Mucosa of descending colon (tissue), 3 donors: ENCODE data around the gene HBZ. TPM values are rescaled to one million over a fixed set of nuclear protein-coding genes. Genes with fewer than 3 reads are reported as not detected.

ENCODE experiments used
- ATAC-seq: fragments of 200-7000 bp; cut with Tn5 transposase; one replicate; pipeline ENCODE4 v1.9.1; 2020; ENCODE audit warnings: mild to moderate bottlenecking, moderate library complexity
- DNase-seq, 3 donors: peaks; one replicate each; pipeline ENCODE4 v3.0.0-alpha.2; 2020
- H3K36me3 ChIP-seq: fragments of 200-600 bp; one replicate; pipeline ENCODE4 v1.8.0; 2021; ENCODE audit warnings: low read depth, mild to moderate bottlenecking
- H3K4me1 ChIP-seq: fragments of 200-600 bp; one replicate; pipeline ENCODE4 v1.8.0; 2021; ENCODE audit warnings: low read depth, mild to moderate bottlenecking
- H3K4me3 ChIP-seq: fragments of 200-600 bp; one replicate; pipeline ENCODE4 v1.8.0; 2021; ENCODE audit warnings: mild to moderate bottlenecking
- H3K9me3 ChIP-seq: fragments of 200-600 bp; one replicate; pipeline ENCODE4 v1.8.0; 2021; ENCODE audit warnings: mild to moderate bottlenecking
- intact Hi-C, 2 donors: fragments of 100-400 bp; cut with DNase I in 1 of 2; cut with micrococcal nuclease in 1 of 2; formaldehyde crosslinking; loops; one replicate each; pipeline versions ENCODE4 v1.11.0 to v1.11.1; 2022; cut with DNase I, micrococcal nuclease
- total RNA-seq, 3 donors: library from RNA; stranded (reverse); fragmentation: NEBNext Ultra II Directional in 2 of 3; extraction: Animal tissue kit (Norgen Biotek cat#: 25700) in 2 of 3; gene quantifications; one replicate each; pipeline versions ENCODE4 v1.2.1 to v1.2.4, GENCODE V29; 2021 to 2023
- TF ChIP-seq, protein P1 (sequence below): fragments of 200-600 bp; IDR thresholded peaks from one replicate; pipeline ENCODE4 v1.8.0; 2022; ENCODE audit warnings: antibody characterized with exemption, mild to moderate bottlenecking
- donor health status: DM: no; HTN: no; CAD: no; lungs with moderate emphysema.
- donor health status: DM: no; HTN: no; CAD: no.
- donor health status: DM: no; HTN: yes; CAD: no.

HBZ gene
- total RNA-seq, 3 donors from 2014 or later = 0.41 TPM; not detected in 2

DNA sequence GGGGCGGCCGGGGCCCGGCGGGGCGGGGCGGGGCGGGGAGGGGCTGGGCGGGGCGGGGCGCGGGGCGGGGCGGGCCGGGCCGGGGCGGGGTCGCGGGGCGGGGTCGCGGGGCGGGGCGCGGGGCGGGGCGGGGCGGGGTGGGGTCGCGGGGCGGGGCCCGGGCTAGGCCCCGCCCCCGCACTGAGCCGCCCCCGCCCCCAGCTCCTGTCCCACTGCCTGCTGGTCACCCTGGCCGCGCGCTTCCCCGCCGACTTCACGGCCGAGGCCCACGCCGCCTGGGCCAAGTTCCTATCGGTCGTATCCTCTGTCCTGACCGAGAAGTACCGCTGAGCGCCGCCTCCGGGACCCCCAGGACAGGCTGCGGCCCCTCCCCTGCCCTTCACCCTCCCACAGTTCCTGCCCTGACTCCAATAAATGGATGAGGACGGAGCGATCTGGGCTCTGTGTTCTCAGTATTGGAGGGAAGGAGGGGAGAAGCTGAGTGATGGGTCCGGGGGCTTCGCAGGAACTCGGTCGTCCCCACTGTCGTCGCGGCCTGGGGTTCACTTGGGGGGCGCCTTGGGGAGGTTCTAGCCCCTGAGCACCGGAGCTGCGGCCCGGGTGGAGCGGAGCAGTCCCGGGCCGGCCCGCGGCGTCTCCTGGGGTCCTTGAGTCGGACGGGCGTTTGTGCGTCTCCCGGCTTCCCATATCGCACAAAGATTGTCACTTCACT, 12.5 kb downstream of the HBZ start:
- Histone ChIP-seq H3K36me3 (no peaks in the 10 kb centered on the region), H3K4me1 (peaks cover 7% of the 10 kb centered on the region), H3K4me3 (no peak overlapping the region), H3K9me3 (no peaks in the 10 kb centered on the region)
- DNase-seq (no peak), ATAC-seq (no peak)
- intact Hi-C loops = no loop called here
- TF ChIP-seq, protein P1, sequence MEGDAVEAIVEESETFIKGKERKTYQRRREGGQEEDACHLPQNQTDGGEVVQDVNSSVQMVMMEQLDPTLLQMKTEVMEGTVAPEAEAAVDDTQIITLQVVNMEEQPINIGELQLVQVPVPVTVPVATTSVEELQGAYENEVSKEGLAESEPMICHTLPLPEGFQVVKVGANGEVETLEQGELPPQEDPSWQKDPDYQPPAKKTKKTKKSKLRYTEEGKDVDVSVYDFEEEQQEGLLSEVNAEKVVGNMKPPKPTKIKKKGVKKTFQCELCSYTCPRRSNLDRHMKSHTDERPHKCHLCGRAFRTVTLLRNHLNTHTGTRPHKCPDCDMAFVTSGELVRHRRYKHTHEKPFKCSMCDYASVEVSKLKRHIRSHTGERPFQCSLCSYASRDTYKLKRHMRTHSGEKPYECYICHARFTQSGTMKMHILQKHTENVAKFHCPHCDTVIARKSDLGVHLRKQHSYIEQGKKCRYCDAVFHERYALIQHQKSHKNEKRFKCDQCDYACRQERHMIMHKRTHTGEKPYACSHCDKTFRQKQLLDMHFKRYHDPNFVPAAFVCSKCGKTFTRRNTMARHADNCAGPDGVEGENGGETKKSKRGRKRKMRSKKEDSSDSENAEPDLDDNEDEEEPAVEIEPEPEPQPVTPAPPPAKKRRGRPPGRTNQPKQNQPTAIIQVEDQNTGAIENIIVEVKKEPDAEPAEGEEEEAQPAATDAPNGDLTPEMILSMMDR = no peak

DNA sequence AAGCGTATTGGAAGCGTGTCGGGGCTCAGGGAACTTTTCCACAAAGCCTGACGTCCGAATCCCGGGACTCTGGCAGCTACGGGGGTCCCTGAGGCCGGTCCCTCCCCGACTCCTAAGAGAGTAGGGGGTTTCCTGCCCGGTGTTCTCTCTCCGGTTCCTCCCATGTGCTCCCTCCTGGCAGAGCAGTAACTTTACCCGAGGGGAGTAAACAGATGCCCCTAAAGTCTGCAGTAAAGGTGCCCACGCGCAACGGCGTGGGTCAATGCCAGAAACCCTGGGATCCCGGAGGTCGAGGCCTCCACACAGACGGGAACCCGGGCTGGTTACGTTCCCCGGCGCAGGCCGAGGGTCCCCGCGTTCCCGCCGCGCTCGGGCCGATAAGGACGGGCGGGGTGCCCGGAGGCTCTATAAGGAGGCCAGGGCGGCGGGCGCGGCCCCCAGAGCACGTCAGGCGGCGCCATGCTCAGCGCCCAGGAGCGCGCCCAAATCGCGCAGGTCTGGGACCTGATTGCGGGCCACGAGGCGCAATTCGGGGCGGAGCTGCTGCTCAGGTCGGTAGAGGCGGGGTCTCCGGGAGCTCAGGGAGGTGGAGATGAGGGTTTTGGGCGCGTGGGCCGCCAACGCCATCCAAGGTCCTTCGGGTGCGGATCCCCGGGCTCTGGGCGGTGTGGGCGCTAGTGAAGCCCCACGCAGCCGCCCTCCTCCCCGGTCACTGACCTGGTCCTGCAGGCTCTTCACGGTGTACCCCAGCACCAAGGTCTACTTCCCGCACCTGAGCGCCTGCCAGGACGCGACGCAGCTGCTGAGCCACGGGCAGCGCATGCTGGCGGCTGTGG, 13.3 kb downstream of the HBZ start, which contains the start of gene HBM:
Gene HBM, plus strand, starts transcription at position 440 of the 836 bp plus-strand sequence. Its CDS starts 20 bp downstream, at position 460.
- intact Hi-C loops = no loop called here
- Histone ChIP-seq H3K9me3 (no peaks in the 10 kb centered on the region), H3K36me3 (no peaks in the 10 kb centered on the region), H3K4me3 (no peak within 1 kb of the TSS), H3K4me1 (peaks cover 7% of the 10 kb centered on the region)
- no peak for ATAC-seq
- TF ChIP-seq, protein P1 = no peak
- peak in 1 of 3 donors; percentile 8 for DNase-seq

DNA sequence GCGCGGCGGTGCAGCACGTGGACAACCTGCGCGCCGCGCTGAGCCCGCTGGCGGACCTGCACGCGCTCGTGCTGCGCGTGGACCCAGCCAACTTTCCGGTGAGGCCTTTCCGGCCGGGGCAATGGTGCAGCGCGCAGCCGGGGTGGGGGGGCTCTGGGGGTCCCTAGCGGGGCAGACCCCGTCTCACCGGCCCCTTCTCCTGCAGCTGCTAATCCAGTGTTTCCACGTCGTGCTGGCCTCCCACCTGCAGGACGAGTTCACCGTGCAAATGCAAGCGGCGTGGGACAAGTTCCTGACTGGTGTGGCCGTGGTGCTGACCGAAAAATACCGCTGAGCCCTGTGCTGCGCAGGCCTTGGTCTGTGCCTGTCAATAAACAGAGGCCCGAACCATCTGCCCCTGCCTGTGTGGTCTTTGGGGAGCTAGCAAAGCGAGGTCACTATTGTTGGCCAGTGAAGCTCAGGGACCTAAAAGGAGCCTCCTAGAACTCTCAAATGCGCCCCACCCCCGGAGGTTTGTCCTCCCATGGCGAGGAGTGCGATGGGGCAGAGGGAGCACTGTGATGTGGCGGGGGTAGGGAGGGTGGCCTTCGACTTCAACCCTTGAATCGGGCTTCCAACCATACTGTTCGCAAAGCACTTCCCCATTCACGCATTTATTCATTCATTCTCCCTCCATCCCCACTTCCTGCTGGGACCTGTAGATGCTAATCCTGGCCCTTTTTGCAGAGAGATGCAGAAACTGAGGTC, 14.1 kb downstream of the HBZ start:
- DNase-seq = peak in 1 of 3 donors; percentile 20
- Histone ChIP-seq H3K36me3 (no peaks in the 10 kb centered on the region), H3K9me3 (no peaks in the 10 kb centered on the region), H3K4me1 (peaks cover 7% of the 10 kb centered on the region), H3K4me3 (no peak overlapping the region)
- intact Hi-C loops = no loop called here
- TF ChIP-seq, protein P1 = no peak
- no peak for ATAC-seq

DNA sequence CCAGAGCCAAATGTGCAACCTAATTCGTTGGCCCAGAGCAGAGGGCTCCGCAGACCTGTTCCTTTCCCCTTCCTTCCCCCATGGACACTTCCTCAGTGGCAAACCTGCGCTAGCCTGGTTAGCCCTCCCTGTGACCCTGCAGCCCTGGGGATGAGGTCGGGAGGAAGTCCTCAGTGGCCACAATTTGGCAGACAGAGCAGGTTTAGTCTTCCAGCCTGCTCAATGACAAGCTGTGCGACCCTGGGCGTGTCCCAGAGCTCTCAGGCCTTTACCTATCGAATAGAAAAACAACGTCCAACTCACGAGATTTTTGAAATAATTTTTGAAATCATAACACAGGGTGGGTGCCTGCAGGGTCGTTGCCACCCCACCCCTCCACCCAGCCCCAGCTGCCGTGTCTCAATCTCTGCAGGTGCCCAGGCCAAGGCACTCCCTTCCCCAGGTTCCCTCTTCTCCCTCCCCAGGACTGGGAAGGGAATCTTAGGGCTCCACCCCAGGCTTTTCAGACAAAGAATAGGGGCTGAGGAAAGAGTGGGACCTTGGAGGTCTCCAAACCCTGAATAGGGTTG, 14.8 kb downstream of the HBZ start:
- DNase-seq (no peak), ATAC-seq (no peak)
- H3K4me3 ChIP-seq = no peak overlapping the region
- H3K4me1 ChIP-seq = peaks cover 7% of the 10 kb centered on the region
- no peaks in the 10 kb centered on the region for H3K9me3 ChIP-seq
- intact Hi-C loops = no loop called here
- TF ChIP-seq, protein P1 = no peak
- no peaks in the 10 kb centered on the region for H3K36me3 ChIP-seq

DNA sequence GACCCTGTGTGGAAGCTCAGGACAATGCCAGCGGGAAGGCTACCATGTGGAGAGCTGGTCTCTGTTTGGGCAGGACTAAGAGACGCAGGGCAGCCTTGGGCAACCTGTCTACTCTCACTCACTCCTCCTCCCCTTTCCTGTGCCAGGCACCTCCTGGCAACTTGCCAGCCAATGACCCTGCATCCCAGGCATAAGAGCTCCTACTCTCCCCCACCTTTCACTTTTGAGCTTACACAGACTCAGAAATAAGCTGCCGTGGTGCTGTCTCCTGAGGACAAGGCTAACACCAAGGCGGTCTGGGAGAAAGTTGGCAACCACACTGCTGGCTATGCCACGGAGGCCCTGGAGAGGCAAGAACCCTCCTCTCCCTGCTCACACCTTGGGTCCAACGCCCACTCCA, 16.0 kb downstream of the HBZ start:
- no peak for ATAC-seq
- Histone ChIP-seq H3K9me3 (no peaks in the 10 kb centered on the region), H3K36me3 (no peaks in the 10 kb centered on the region), H3K4me1 (peaks cover 7% of the 10 kb centered on the region), H3K4me3 (no peak overlapping the region)
- DNase-seq = no peak
- intact Hi-C loops = no loop called here
- TF ChIP-seq, protein P1 = no peak
